Measurements from ENCODE around the gene FAM210B.

- TF ChIP-seq POLR2AphosphoS5 (IDR thresholded peaks at IDR 0.05) (no peak), CTCF (IDR thresholded peaks at IDR 0.05) (no peak)
Measured at GRCh38 chr20:56389807-56390206, 31.0 kb downstream of the FAM210B start.

Data from transverse colon (tissue), 4 donors.